Neural cell (in vitro differentiated cells): ENCODE data around the gene LARP1. TPM values are rescaled to one million over a fixed set of nuclear protein-coding genes. Genes with fewer than 3 reads are reported as not detected.

Experiments
- H2AFZ ChIP-seq: fragments of 200-600, 300-800 bp; sonication (generic), shearing (Covaris generic); 2 replicates; pipeline ENCODE4 v1.6.0; 2014; ENCODE audit warnings: low read depth, mild to moderate bottlenecking, antibody characterized with exemption, low read length, moderate library complexity
- H3F3A ChIP-seq: fragments of 200-600 bp; shearing (Covaris generic); 2 replicates; pipeline ENCODE4 v1.6.1; 2016; ENCODE audit warnings: mild to moderate bottlenecking, moderate library complexity, mixed read lengths, antibody characterized with exemption, low read length; ENCODE audit not compliant: insufficient read depth, poor library complexity, severe bottlenecking
- H3K27ac ChIP-seq: fragments of 200-600, 300-800 bp; sonication (generic), shearing (Covaris generic); 2 replicates; pipeline ENCODE4 v1.5.1; 2014; ENCODE audit warnings: mild to moderate bottlenecking, low read length, moderate library complexity
- H3K27me3 ChIP-seq: fragments of 300-800, 200-600 bp; sonication (generic), shearing (Covaris generic); 2 replicates; pipeline ENCODE4 v1.6.0; 2014; ENCODE audit warnings: mild to moderate bottlenecking, low read depth, low read length, moderate library complexity; ENCODE audit not compliant: insufficient read depth
- H3K36me3 ChIP-seq: fragments of 300-800, 200-600 bp; sonication (generic), shearing (Covaris generic); 2 replicates; pipeline ENCODE4 v1.5.1; 2014; ENCODE audit warnings: mild to moderate bottlenecking, antibody characterized with exemption, low read length, moderate library complexity; ENCODE audit not compliant: insufficient read depth
- H3K4me2 ChIP-seq: fragments of 300-800, 200-600 bp; sonication (generic), shearing (Covaris generic); 2 replicates; pipeline ENCODE4 v1.6.0; 2014; ENCODE audit warnings: mild to moderate bottlenecking, low read length
- H3K4me3 ChIP-seq: fragments of 300-800, 200-600 bp; sonication (generic), shearing (Covaris generic); 2 replicates; pipeline ENCODE4 v1.5.1; 2014; ENCODE audit warnings: mild to moderate bottlenecking, low read length, moderate library complexity
- H3K79me2 ChIP-seq: fragments of 200-600 bp; shearing (Covaris generic); replicated peaks from 2 replicates; pipeline ENCODE4 v1.6.0; 2014; ENCODE audit warnings: mild to moderate bottlenecking, low read length, moderate library complexity; ENCODE audit not compliant: insufficient read depth
- H3K9ac ChIP-seq: fragments of 300-800, 200-600 bp; sonication (generic), shearing (Covaris generic); 2 replicates; pipeline ENCODE4 v1.6.1; 2016; ENCODE audit warnings: mild to moderate bottlenecking, low read length, mixed read lengths
- H3K9me2 ChIP-seq: fragments of 200-600 bp; shearing (Covaris generic); 2 replicates; pipeline ENCODE4 v1.6.1; 2016; ENCODE audit warnings: mild to moderate bottlenecking, low read length, mixed read lengths; ENCODE audit not compliant: insufficient read depth
- H3K9me3 ChIP-seq: fragments of 200-600, 300-800 bp; sonication (generic), shearing (Covaris generic); 2 replicates; pipeline ENCODE4 v1.6.1; 2016; ENCODE audit warnings: mild to moderate bottlenecking, mixed run types, low read length, moderate library complexity, mixed read lengths
- H4K20me1 ChIP-seq: fragments of 200-600 bp; shearing (Covaris generic); 2 replicates; pipeline ENCODE4 v1.6.1; 2016; ENCODE audit warnings: mild to moderate bottlenecking, mixed run types; ENCODE audit not compliant: insufficient read depth
- EP300 ChIP-seq: fragments of 450-650 bp; conservative IDR thresholded peaks from 2 replicates; pipeline ENCODE4 v1.6.1; 2014; ENCODE audit warnings: antibody characterized with exemption, mild to moderate bottlenecking, moderate library complexity; ENCODE audit not compliant: poor library complexity, severe bottlenecking
- EZH2 ChIP-seq: fragments of 200-600, 300-800 bp; shearing (Covaris generic), sonication (generic); IDR thresholded peaks from 2 replicates; pipeline ENCODE4 v1.6.1; 2014; ENCODE audit warnings: antibody characterized with exemption, low read length, borderline replicate concordance, mild to moderate bottlenecking; ENCODE audit not compliant: insufficient read depth, poor library complexity, severe bottlenecking
- MXI1 ChIP-seq: fragments of 450-650 bp; conservative IDR thresholded peaks from 2 replicates; pipeline ENCODE4 v1.6.1; 2014; ENCODE audit warnings: antibody characterized with exemption, mild to moderate bottlenecking; ENCODE audit not compliant: poor library complexity, severe bottlenecking
- POLR2AphosphoS5 ChIP-seq: IDR thresholded peaks from 2 replicates; pipeline ENCODE4 v1.6.1; 2012
- RAD21 ChIP-seq: fragments of 450-650 bp; conservative IDR thresholded peaks from 2 replicates; pipeline ENCODE4 v1.6.1; 2014; ENCODE audit warnings: antibody characterized with exemption, mild to moderate bottlenecking, moderate library complexity
- SMC3 ChIP-seq: fragments of 450-650 bp; conservative IDR thresholded peaks from 2 replicates; pipeline ENCODE4 v1.6.1; 2014; ENCODE audit warnings: antibody characterized with exemption, mild to moderate bottlenecking, moderate library complexity; ENCODE audit not compliant: poor library complexity
- TAF1 ChIP-seq: IDR thresholded peaks from 2 replicates; pipeline ENCODE4 v1.6.1; 2012; ENCODE audit warnings: low read depth
- polyA plus RNA-seq: library from polyadenylated mRNA; depleted of rRNA; stranded (reverse); fragments of >200 nt; gene quantifications from 2 replicates; pipeline ENCODE4 v1.2.3, GENCODE V29; 2014
- TF ChIP-seq, protein P1 (sequence below): IDR thresholded peaks from 2 replicates; pipeline ENCODE4 v1.6.1; 2012; ENCODE audit warnings: borderline replicate concordance
- TF ChIP-seq, protein P2 (sequence below): fragments of 450-650 bp; IDR thresholded peaks from 2 replicates; pipeline ENCODE4 v1.5.1; 2014; ENCODE audit warnings: antibody characterized with exemption, mild to moderate bottlenecking, moderate library complexity; ENCODE audit not compliant: poor library complexity, severe bottlenecking

Gene LARP1
- polyA plus RNA-seq, 1 donor from 2014 or later = 36.1 TPM

DNA sequence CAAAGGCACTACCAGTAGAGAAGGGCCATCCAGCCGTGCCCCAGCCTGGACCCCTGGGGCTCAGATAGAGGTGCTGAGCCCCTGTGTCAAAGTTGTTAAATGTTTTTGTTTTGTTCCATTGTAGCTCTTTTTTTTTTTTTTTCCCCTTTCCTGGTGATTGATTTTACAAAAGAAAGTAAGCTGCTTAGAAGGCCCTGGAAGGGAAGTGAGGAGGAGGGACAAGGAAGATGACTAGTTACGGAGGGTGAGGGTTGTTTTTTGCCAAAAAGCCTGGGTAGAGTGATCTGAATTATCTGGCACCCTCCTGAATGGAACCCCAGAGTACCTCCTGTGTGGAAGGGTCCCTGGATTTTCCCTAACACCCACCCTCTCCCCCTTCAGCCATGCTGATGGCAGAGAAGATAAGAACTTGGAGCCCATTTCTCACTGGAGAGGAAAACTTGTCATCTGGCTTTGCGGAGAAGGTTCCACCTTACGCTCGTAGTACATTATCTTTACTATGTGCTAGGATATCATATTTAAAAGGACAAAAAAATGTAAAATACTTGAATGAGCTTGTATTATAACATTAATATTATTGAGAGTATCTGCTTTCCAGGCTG lies 61.8 kb downstream of the LARP1 start:
- H3K9me3 ChIP-seq = no peaks in the 10 kb centered on the region
- no peaks in the 10 kb centered on the region for H3K27me3 ChIP-seq
- no peak overlapping the region for H3K9ac ChIP-seq
- no peak for TF ChIP-seq EZH2
- TF ChIP-seq POLR2AphosphoS5 = no peak
- no peak for TF ChIP-seq RAD21
- TF ChIP-seq SMC3 = no peak
- TF ChIP-seq, protein P1, sequence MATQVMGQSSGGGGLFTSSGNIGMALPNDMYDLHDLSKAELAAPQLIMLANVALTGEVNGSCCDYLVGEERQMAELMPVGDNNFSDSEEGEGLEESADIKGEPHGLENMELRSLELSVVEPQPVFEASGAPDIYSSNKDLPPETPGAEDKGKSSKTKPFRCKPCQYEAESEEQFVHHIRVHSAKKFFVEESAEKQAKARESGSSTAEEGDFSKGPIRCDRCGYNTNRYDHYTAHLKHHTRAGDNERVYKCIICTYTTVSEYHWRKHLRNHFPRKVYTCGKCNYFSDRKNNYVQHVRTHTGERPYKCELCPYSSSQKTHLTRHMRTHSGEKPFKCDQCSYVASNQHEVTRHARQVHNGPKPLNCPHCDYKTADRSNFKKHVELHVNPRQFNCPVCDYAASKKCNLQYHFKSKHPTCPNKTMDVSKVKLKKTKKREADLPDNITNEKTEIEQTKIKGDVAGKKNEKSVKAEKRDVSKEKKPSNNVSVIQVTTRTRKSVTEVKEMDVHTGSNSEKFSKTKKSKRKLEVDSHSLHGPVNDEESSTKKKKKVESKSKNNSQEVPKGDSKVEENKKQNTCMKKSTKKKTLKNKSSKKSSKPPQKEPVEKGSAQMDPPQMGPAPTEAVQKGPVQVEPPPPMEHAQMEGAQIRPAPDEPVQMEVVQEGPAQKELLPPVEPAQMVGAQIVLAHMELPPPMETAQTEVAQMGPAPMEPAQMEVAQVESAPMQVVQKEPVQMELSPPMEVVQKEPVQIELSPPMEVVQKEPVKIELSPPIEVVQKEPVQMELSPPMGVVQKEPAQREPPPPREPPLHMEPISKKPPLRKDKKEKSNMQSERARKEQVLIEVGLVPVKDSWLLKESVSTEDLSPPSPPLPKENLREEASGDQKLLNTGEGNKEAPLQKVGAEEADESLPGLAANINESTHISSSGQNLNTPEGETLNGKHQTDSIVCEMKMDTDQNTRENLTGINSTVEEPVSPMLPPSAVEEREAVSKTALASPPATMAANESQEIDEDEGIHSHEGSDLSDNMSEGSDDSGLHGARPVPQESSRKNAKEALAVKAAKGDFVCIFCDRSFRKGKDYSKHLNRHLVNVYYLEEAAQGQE = no peak
- no peak for TF ChIP-seq TAF1
- TF ChIP-seq EP300 = no peak
- TF ChIP-seq, protein P2, sequence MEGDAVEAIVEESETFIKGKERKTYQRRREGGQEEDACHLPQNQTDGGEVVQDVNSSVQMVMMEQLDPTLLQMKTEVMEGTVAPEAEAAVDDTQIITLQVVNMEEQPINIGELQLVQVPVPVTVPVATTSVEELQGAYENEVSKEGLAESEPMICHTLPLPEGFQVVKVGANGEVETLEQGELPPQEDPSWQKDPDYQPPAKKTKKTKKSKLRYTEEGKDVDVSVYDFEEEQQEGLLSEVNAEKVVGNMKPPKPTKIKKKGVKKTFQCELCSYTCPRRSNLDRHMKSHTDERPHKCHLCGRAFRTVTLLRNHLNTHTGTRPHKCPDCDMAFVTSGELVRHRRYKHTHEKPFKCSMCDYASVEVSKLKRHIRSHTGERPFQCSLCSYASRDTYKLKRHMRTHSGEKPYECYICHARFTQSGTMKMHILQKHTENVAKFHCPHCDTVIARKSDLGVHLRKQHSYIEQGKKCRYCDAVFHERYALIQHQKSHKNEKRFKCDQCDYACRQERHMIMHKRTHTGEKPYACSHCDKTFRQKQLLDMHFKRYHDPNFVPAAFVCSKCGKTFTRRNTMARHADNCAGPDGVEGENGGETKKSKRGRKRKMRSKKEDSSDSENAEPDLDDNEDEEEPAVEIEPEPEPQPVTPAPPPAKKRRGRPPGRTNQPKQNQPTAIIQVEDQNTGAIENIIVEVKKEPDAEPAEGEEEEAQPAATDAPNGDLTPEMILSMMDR = no peak
- TF ChIP-seq MXI1 = no peak
- H3F3A ChIP-seq = no peaks in the 10 kb centered on the region
- no peaks in the 10 kb centered on the region for H3K36me3 ChIP-seq
- H3K27ac ChIP-seq = no peak overlapping the region
- no peaks in the 10 kb centered on the region for H3K9me2 ChIP-seq
- no peak overlapping the region for H2AFZ ChIP-seq
- no peaks in the 10 kb centered on the region for H3K79me2 ChIP-seq
- no peak overlapping the region for H3K4me2 ChIP-seq
- no peaks in the 10 kb centered on the region for H4K20me1 ChIP-seq
- no peak overlapping the region for H3K4me3 ChIP-seq

DNA sequence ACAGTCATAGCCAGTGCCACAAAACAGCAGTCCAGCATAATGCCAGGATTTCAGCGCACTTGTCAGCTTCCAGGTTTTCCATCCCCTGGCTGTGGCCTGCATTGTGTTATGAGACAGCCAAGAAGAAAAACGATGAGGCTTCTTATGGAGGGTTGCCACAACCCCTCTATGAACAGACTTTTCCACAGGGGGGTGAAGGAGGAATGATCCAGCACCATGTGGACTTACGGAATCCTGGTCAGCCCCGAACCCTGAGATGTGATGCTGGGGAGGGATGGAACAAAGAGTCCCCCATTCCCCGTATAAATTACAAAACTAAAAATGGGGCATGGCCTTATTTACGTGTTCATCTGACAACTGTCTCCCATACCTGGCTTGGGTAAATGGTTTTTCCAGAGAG lies 62.6 kb downstream of the LARP1 start:
- Histone ChIP-seq H3K4me3 (no peak overlapping the region), H2AFZ (no peak overlapping the region), H3K4me2 (no peak overlapping the region), H3K9me2 (no peaks in the 10 kb centered on the region), H3K27me3 (no peaks in the 10 kb centered on the region), H3F3A (no peaks in the 10 kb centered on the region), H4K20me1 (no peaks in the 10 kb centered on the region), H3K79me2 (no peaks in the 10 kb centered on the region), H3K9ac (no peak overlapping the region), H3K9me3 (no peaks in the 10 kb centered on the region), H3K36me3 (no peaks in the 10 kb centered on the region), H3K27ac (no peak overlapping the region)
- TF ChIP-seq RAD21 = no peak
- TF ChIP-seq, protein P1 = no peak
